HepG2 (cell line): Measurements from ENCODE around the gene ILKAP.

ENCODE experiments used
- ATRX ChIP-seq: sonication (generic); formaldehyde crosslinking; IDR thresholded peaks from 2 replicates; pipeline ENCODE4 v1.4.0; 2020; ENCODE audit warnings: missing genetic modification reagents, borderline replicate concordance
- HDAC6 ChIP-seq: fragments of 200-600 bp; sonication (generic); IDR thresholded peaks from 2 replicates; pipeline ENCODE4 v1.7.0; 2017; ENCODE audit warnings: mild to moderate bottlenecking, antibody characterized with exemption, low read length, low read depth
- KLF16 ChIP-seq, 2 experiments: sonication (generic) in 1 of 2; formaldehyde crosslinking in 1 of 2; IDR thresholded peaks; 2 replicates each; pipeline versions ENCODE4 v1.6.1 to v1.8.0; 2016 to 2023; ENCODE audit warnings: missing genetic modification reagents in 2 of 2, missing compliant biosample characterization in 1 of 2
- TF ChIP-seq, protein P1 (sequence below), 2 experiments: sonication (generic) in 1 of 2; formaldehyde crosslinking in 1 of 2; IDR thresholded peaks; 2 replicates each; pipeline versions ENCODE4 v1.4.0 to v1.6.1; 2018 to 2020; ENCODE audit warnings: missing genetic modification reagents in 2 of 2, borderline replicate concordance in 1 of 2, low read depth in 1 of 2, mild to moderate bottlenecking in 1 of 2, missing biosample characterization in 1 of 2
- TF ChIP-seq, protein P2 (sequence below): sonication (generic); formaldehyde crosslinking; IDR thresholded peaks from 2 replicates; pipeline ENCODE4 v1.5.0; 2020; ENCODE audit warnings: mild to moderate bottlenecking, missing genetic modification reagents, moderate library complexity

DNA sequence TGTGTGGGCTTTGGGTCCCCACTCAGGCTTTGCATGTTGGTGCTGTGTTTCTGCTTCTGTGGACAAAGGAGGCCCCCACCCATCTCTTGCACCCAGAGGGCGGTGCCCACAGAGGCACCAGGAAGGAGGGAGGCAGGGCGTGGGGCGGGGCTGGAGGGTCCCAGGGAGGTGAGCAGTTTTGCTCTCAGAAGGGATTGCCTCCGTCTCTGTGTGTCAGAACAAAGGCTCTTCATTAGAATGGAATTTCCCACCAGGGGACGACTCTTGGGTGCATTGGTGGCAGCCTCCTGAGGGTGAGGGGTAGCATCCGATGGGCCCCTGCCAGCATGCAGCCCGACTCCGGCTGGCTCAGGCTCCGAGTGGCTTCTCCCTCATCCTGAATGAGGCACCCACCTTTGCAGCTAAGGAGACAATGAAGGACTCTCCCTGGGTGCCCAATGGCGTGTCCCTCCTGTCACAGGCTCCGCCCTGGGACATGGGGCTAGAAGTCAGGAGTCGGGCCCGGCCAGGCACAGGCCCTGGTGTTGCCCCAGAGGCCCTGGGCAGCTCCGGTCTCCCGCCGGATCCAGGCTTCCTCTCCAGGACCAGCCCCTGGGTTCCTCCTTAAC, 51.8 kb downstream of the ILKAP start:
- no peak for TF ChIP-seq HDAC6
- TF ChIP-seq, protein P1, sequence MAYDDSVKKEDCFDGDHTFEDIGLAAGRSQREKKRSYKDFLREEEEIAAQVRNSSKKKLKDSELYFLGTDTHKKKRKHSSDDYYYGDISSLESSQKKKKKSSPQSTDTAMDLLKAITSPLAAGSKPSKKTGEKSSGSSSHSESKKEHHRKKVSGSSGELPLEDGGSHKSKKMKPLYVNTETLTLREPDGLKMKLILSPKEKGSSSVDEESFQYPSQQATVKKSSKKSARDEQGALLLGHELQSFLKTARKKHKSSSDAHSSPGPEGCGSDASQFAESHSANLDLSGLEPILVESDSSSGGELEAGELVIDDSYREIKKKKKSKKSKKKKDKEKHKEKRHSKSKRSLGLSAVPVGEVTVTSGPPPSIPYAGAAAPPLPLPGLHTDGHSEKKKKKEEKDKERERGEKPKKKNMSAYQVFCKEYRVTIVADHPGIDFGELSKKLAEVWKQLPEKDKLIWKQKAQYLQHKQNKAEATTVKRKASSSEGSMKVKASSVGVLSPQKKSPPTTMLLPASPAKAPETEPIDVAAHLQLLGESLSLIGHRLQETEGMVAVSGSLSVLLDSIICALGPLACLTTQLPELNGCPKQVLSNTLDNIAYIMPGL (CRISPR knock-in tag; IDR thresholded peaks at IDR 0.05; ENCODE audit: borderline replicate concordance in 1 of 2, low read depth in 1 of 2): no peak
- TF ChIP-seq KLF16 (CRISPR knock-in tag; IDR thresholded peaks at IDR 0.05): no peak
- TF ChIP-seq, protein P2, sequence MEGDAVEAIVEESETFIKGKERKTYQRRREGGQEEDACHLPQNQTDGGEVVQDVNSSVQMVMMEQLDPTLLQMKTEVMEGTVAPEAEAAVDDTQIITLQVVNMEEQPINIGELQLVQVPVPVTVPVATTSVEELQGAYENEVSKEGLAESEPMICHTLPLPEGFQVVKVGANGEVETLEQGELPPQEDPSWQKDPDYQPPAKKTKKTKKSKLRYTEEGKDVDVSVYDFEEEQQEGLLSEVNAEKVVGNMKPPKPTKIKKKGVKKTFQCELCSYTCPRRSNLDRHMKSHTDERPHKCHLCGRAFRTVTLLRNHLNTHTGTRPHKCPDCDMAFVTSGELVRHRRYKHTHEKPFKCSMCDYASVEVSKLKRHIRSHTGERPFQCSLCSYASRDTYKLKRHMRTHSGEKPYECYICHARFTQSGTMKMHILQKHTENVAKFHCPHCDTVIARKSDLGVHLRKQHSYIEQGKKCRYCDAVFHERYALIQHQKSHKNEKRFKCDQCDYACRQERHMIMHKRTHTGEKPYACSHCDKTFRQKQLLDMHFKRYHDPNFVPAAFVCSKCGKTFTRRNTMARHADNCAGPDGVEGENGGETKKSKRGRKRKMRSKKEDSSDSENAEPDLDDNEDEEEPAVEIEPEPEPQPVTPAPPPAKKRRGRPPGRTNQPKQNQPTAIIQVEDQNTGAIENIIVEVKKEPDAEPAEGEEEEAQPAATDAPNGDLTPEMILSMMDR: no peak
- TF ChIP-seq ATRX: no peak
